ENCODE results near the gene SLC10A7. TPM values are rescaled to one million over a fixed set of nuclear protein-coding genes. Genes with fewer than 3 reads are reported as not detected.
A peak's percentile ranks its signal among the peaks of the same experiment; 100 is the strongest.

The SLC10A7 gene
- total and polyA plus RNA-seq, 7 experiments from 2014 or later = 7.9 to 26.8 (median 15.0) TPM

DNA sequence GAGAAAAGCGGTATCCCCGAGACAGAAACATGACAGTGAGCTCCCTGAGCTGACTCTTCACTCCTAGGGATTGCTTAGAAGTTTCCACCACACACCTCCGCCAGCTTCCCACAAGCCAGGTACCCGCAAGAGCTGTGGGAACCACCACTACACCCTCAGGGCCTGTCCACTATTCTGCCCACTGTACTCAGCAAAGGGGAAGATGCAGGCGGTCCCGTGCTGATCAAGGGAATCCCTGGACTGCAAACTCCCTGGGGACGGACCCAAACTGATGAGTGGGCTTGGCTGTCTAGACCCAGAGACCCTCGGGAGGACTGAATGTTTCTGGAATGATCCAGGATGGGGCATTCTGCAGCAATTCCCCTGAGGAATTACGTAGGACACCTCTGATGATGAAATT is 277.2 kb downstream of the SLC10A7 start:
- no peaks in the 10 kb centered on the region for H3K36me3 Mint-ChIP-seq
- H3K27ac Mint-ChIP-seq = no peak overlapping the region

GRCh38 chr4:146243883-146244277 is 277.9 kb downstream of the SLC10A7 start:
- H3K4me1 Mint-ChIP-seq = peaks cover 4 to 15% (median 13%) of the 10 kb centered on the region in 7 donors
- Histone ChIP-seq H3K9me3 (ENCODE audit: control insufficient read depth in 2 of 3, low read length in 3 of 3) (no peaks in the 10 kb centered on the region), H3K4me1 (ENCODE audit: control insufficient read depth in 2 of 2, insufficient read depth in 2 of 2, low read length in 2 of 2) (peaks cover 0 to 10% of the 10 kb centered on the region in 2 donors), H3K27ac (ENCODE audit: low read depth, low read length) (no peak overlapping the region), H3K27me3 (ENCODE audit: control insufficient read depth in 2 of 2, insufficient read depth in 2 of 2, low read length in 2 of 2) (no peaks in the 10 kb centered on the region), H3K4me3 (ENCODE audit: low read length) (no peak overlapping the region), H3K36me3 (ENCODE audit: control insufficient read depth in 2 of 3, insufficient read depth in 3 of 3, low read length in 3 of 3) (no peaks in the 10 kb centered on the region)
- intact Hi-C loops (cut with micrococcal nuclease) = loop anchor here in 1 of 2 donors (1.0 kb wide), 1 partner anchor 69 kb away; the partner anchor contains the start of gene LSM6
- ATAC-seq (no peak), DNase-seq (no peak)
- ChIA-PET CTCF (no interaction called here), POLR2A (no interaction called here)
- H3K4me3 Mint-ChIP-seq = peak overlapping the region in 8 of 10 donors; percentile 15 to 72 (median 60)
- H3K27ac Mint-ChIP-seq = peak overlapping the region in 1 of 9 donors; percentile 58
- no peaks in the 10 kb centered on the region for H3K9me3 Mint-ChIP-seq
- H3K36me3 Mint-ChIP-seq = no peaks in the 10 kb centered on the region
- peaks cover 0 to 9% (median 0%) of the 10 kb centered on the region in 5 donors for H3K27me3 Mint-ChIP-seq

More for the DNA sequence above, 277.2 kb downstream of the SLC10A7 start:
- Histone ChIP-seq H3K27ac (ENCODE audit: low read depth, low read length) (no peak overlapping the region), H3K9me3 (ENCODE audit: control insufficient read depth in 2 of 3, low read length in 3 of 3) (no peaks in the 10 kb centered on the region), H3K36me3 (ENCODE audit: control insufficient read depth in 2 of 3, insufficient read depth in 3 of 3, low read length in 3 of 3) (no peaks in the 10 kb centered on the region), H3K27me3 (ENCODE audit: control insufficient read depth in 2 of 2, insufficient read depth in 2 of 2, low read length in 2 of 2) (no peaks in the 10 kb centered on the region), H3K4me1 (ENCODE audit: control insufficient read depth in 2 of 2, insufficient read depth in 2 of 2, low read length in 2 of 2) (peaks cover 0 to 10% of the 10 kb centered on the region in 2 donors), H3K4me3 (ENCODE audit: low read length) (no peak overlapping the region)
- Mint-ChIP-seq H3K4me1 (peaks cover 4 to 15% (median 13%) of the 10 kb centered on the region in 7 donors), H3K4me3 (peak overlapping the region in 3 of 10 donors; percentile 30 to 68 (median 63)), H3K27me3 (peaks cover 0 to 9% (median 0%) of the 10 kb centered on the region in 5 donors), H3K9me3 (no peaks in the 10 kb centered on the region)
- intact Hi-C loops (cut with micrococcal nuclease) = no loop called here
- DNase-seq (no peak), ATAC-seq (no peak)
- CTCF ChIA-PET = interaction anchor here (0.6 kb wide), 1 partner anchor 24 kb away, joined by 3 read pairs; no protein-coding TSS in a partner anchor
- POLR2A ChIA-PET = no interaction called here

- DNase-seq (peak in 8 of 9 donors; percentile 10 to 76 (median 31)), ATAC-seq (peak; percentile 59)
- H3K9me3 Mint-ChIP-seq = no peaks in the 10 kb centered on the region
- intact Hi-C loops (cut with micrococcal nuclease) = loop anchor here in 1 of 2 donors (1.0 kb wide), 1 partner anchor 68 kb away; the partner anchor contains the start of gene LSM6
- H3K36me3 Mint-ChIP-seq = no peaks in the 10 kb centered on the region
- Histone ChIP-seq H3K36me3 (ENCODE audit: control insufficient read depth in 2 of 3, insufficient read depth in 3 of 3, low read length in 3 of 3) (no peaks in the 10 kb centered on the region), H3K9me3 (ENCODE audit: control insufficient read depth in 2 of 3, low read length in 3 of 3) (no peaks in the 10 kb centered on the region), H3K4me1 (ENCODE audit: control insufficient read depth in 2 of 2, insufficient read depth in 2 of 2, low read length in 2 of 2) (peaks cover 0 to 10% of the 10 kb centered on the region in 2 donors), H3K4me3 (ENCODE audit: low read length) (peak overlapping the region; percentile 3), H3K27me3 (ENCODE audit: control insufficient read depth in 2 of 2, insufficient read depth in 2 of 2, low read length in 2 of 2) (no peaks in the 10 kb centered on the region), H3K27ac (ENCODE audit: low read depth, low read length) (no peak overlapping the region)
- peak overlapping the region; percentile 36 to 72 (median 60) for H3K4me3 Mint-ChIP-seq
- ChIA-PET POLR2A (no interaction called here), CTCF (no interaction called here)
- peaks cover 0 to 9% (median under 1%) of the 10 kb centered on the region in 5 donors for H3K27me3 Mint-ChIP-seq
- H3K4me1 Mint-ChIP-seq = peaks cover 4 to 15% (median 13%) of the 10 kb centered on the region in 7 donors
- H3K27ac Mint-ChIP-seq = peak overlapping the region in 1 of 9 donors; percentile 32
Measured at GRCh38 chr4:146243141-146243882, 278.4 kb downstream of the SLC10A7 start.

DNA sequence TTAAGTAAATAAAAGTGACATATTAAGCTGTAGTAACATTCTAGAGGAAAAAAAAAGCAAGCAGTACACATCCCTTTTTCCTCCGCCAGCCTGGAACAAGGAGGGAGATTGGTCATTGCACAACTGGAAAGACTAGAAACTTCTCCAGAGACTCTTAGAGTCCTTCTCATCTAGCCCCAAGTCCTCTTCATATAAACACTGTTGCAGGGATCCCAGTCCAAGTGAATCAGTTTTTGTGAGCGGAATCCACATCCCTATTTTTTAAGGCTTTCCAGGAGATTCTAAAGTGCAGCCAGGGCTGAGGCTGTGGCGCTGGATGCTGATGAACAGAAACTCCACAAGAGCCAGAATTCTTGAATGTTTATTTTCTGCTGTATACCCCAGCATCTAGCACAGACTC is 283.6 kb downstream of the SLC10A7 start:
- Histone ChIP-seq H3K27me3 (ENCODE audit: control insufficient read depth in 2 of 2, insufficient read depth in 2 of 2, low read length in 2 of 2) (no peaks in the 10 kb centered on the region), H3K4me3 (ENCODE audit: low read length) (no peak overlapping the region), H3K9me3 (ENCODE audit: control insufficient read depth in 2 of 3, low read length in 3 of 3) (no peaks in the 10 kb centered on the region), H3K36me3 (ENCODE audit: control insufficient read depth in 2 of 3, insufficient read depth in 3 of 3, low read length in 3 of 3) (no peaks in the 10 kb centered on the region), H3K4me1 (ENCODE audit: control insufficient read depth in 2 of 2, insufficient read depth in 2 of 2, low read length in 2 of 2) (peaks cover 0 to 1% of the 10 kb centered on the region in 2 donors), H3K27ac (ENCODE audit: low read depth, low read length) (no peak overlapping the region)
- CTCF ChIA-PET = no interaction called here
- Mint-ChIP-seq H3K9me3 (no peaks in the 10 kb centered on the region), H3K27ac (no peak overlapping the region), H3K27me3 (peaks cover 0 to 17% (median 9%) of the 10 kb centered on the region in 5 donors), H3K4me1 (peaks cover 0 to 5% (median 4%) of the 10 kb centered on the region in 7 donors), H3K36me3 (no peaks in the 10 kb centered on the region), H3K4me3 (no peak overlapping the region)
- POLR2A ChIA-PET = no interaction called here
- DNase-seq (no peak), ATAC-seq (no peak)
- intact Hi-C loops (cut with micrococcal nuclease) = no loop called here

DNA sequence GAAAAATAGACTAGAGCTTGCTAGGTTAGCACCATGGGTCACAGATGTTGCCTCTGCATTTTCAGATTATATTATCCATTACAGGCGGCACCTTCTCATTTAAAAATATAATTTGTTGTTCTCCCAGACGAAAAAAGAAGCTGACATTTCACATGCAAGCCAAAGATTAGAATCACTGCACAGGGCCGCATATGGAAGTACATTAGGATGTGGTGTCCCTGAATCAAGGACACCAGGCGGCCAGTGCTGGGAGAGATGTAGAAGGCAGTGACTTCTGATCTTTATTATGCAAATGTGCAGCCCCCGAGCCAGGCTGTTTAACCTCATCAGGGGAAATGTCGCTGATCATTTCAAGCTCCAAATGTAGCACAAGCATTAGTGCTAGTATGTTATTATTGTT is 284.6 kb downstream of the SLC10A7 start:
- peaks cover 0 to 4% (median 0%) of the 10 kb centered on the region in 5 donors for H3K36me3 Mint-ChIP-seq
- Histone ChIP-seq H3K36me3 (ENCODE audit: control insufficient read depth in 2 of 3, insufficient read depth in 3 of 3, low read length in 3 of 3) (no peaks in the 10 kb centered on the region), H3K9me3 (ENCODE audit: control insufficient read depth in 2 of 3, low read length in 3 of 3) (no peaks in the 10 kb centered on the region), H3K4me3 (ENCODE audit: low read length) (no peak overlapping the region), H3K27ac (ENCODE audit: low read depth, low read length) (no peak overlapping the region), H3K27me3 (ENCODE audit: control insufficient read depth in 2 of 2, insufficient read depth in 2 of 2, low read length in 2 of 2) (no peaks in the 10 kb centered on the region), H3K4me1 (ENCODE audit: control insufficient read depth in 2 of 2, insufficient read depth in 2 of 2, low read length in 2 of 2) (no peaks in the 10 kb centered on the region)
- intact Hi-C loops (cut with micrococcal nuclease) = no loop called here
- ChIA-PET CTCF (no interaction called here), POLR2A (no interaction called here)
- no peak for DNase-seq
- H3K4me3 Mint-ChIP-seq = no peak overlapping the region
- ATAC-seq = no peak
- peaks cover 0 to 4% (median 2%) of the 10 kb centered on the region in 7 donors for H3K4me1 Mint-ChIP-seq
- peaks cover 0 to 17% (median 9%) of the 10 kb centered on the region in 5 donors for H3K27me3 Mint-ChIP-seq
- no peak overlapping the region for H3K27ac Mint-ChIP-seq
- peaks cover 0 to 4% (median 0%) of the 10 kb centered on the region in 11 donors for H3K9me3 Mint-ChIP-seq

GRCh38 chr4:146236216-146236615 is 285.5 kb downstream of the SLC10A7 start:
- Histone ChIP-seq H3K27me3 (ENCODE audit: control insufficient read depth in 2 of 2, insufficient read depth in 2 of 2, low read length in 2 of 2) (no peaks in the 10 kb centered on the region), H3K9me3 (ENCODE audit: control insufficient read depth in 2 of 3, low read length in 3 of 3) (no peaks in the 10 kb centered on the region), H3K4me1 (ENCODE audit: control insufficient read depth in 2 of 2, insufficient read depth in 2 of 2, low read length in 2 of 2) (no peaks in the 10 kb centered on the region), H3K36me3 (ENCODE audit: control insufficient read depth in 2 of 3, insufficient read depth in 3 of 3, low read length in 3 of 3) (no peaks in the 10 kb centered on the region), H3K27ac (ENCODE audit: low read depth, low read length) (no peak overlapping the region), H3K4me3 (ENCODE audit: low read length) (no peak overlapping the region)
- ChIA-PET POLR2A (no interaction called here), CTCF (no interaction called here)
- Mint-ChIP-seq H3K9me3 (peaks cover 0 to 4% (median 0%) of the 10 kb centered on the region in 11 donors), H3K27me3 (peaks cover 0 to 17% (median 6%) of the 10 kb centered on the region in 5 donors), H3K4me3 (no peak overlapping the region), H3K4me1 (no peaks in the 10 kb centered on the region), H3K27ac (no peak overlapping the region), H3K36me3 (peaks cover 0 to 9% (median 0%) of the 10 kb centered on the region in 5 donors)
- intact Hi-C loops (cut with micrococcal nuclease) = no loop called here
- DNase-seq (no peak), ATAC-seq (no peak)

Measured in naive thymus-derived CD4-positive, alpha-beta T cell (primary cell).